Stimulated activated CD8-positive, alpha-beta memory T cell treated with anti-CD3 and anti-CD28 coated beads, Interleukin-4, amount 100 ng/mL, for 1 hour (primary cell): ENCODE data around the gene KSR1.

ENCODE experiments used
- DNase-seq, 2 donors: peaks; one replicate each; pipeline ENCODE4 v3.0.0-alpha.2; 2020; ENCODE audit warnings: low read depth in 2 of 2, low spot score in 1 of 2

KSR1 gene

DNA sequence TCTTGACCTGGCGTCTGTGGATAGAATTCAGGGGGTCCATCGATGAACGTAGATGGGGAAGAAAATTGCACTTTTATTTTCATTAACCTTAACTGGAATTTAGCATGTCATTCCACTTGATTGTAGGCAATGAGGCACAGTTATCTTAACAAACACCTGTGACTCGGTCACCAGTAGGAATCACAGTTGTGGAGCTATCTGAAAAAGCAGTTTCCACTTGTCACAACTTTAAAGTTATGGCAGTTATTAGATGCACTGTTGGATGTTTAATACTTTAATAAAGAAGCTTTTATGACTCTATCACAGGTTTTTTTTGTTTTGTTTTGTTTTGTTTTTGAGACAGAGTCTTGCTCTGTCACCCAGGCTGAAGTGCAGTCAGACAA is 91.0 kb downstream of the KSR1 start:
- no peak for DNase-seq

DNA sequence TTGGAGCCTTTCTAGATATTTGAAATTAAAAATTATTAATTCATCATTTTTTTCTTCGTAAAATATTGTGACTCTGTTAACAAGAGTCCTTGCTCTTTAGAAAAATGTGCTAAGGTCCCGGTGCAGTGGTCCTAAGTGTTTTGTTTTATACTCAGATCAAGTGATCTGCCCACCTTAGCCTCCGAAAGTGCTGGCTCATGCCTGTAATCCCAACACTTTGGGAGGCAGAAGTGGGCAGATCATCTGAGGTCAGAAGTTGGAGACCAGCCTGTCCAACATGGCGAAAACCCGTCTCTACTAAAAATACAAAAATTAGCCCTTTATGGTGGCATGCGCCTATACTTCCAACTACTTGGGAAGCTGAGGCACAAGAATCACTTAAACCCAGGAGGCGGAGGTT is 92.1 kb downstream of the KSR1 start:
- DNase-seq = no peak

DNA sequence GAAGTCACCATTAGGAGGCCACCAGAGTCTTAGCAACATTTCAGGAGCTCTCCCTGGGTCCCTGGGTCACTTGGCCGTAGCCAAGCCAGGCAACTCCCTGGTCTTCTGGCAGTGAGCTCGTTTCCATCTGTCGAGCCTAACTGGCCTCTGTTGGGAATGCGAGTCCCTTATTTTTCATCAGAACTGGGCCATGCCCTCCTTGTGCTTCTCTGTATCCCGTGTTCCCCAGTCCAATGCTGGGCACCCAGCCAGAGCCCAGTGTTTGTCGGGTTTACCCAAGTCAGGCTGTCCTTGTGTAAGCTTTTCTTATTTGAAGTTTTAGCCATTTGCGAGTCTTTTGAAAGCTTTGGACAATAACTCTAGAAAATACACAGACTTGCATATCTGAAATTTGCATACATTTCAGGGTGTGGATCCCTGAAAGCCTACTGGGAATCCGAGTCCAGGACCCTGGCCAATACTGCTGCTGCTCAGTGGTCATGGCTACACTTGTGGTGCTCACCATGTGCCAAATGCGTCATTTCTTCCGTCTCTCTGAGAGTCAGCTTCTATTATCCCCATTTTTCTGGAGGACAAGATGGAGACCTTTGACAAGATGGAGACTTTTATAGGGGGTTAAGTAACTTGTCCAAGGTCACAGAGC is 93.1 kb downstream of the KSR1 start:
- no peak for DNase-seq

DNA sequence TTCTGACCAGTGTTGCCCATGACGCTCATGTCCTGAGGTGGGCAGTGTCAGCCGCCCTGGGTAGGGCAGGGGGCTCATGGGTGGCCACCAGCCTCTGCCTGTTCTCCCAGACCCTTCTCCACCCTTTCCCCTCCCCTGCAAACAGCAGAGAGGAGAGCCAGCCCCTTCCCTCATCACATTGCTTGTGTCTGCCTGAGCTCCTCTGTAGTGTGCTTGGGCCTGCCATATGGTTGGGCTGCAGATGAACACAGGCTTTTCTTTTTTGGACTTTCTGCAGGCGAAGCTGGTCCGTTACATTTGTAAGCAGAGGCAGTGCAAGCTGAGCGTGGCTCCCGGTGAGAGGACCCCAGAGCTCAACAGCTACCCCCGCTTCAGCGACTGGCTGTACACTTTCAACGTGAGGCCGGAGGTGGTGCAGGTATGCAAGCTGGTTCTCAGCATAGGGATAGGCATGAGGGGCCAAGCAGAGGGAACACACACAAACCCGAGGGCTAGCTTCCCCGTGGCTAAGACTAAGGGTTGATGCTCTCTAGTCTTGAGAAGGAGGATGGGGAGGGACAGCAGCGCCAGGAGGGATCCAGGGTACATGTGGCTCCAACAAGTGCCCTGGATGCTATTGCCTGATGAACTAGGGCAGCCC is 94.2 kb downstream of the KSR1 start:
- DNase-seq = no peak

GRCh38 chr17:27550974-27551505 is 94.8 kb downstream of the KSR1 start:
- no peak for DNase-seq

- DNase-seq = no peak
Measured at GRCh38 chr17:27551701-27552248, 95.5 kb downstream of the KSR1 start.

DNA sequence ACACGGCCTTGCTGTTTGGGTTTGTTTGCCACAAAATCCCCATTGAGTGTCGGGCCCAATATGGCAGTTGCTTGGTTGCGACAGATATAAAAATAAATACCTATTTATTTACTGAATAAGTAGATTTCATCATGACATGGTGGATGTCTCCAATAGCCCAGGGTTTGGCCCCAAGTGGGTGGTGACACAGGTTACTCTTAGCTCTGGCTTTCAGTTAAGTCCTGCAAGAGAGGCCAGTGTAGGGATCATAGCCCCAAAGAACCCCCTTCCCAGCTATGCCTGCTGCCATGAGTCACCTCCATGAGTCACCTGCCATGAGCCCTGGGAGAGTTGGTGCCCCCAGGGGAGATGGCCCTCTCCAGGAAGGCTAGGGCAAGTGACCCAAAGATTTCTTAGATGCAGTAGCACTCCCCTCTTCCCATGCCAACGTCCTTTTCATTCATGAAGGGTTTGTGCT is 96.1 kb downstream of the KSR1 start:
- DNase-seq = no peak

GRCh38 chr17:27553019-27553511 is 96.8 kb downstream of the KSR1 start:
- no peak for DNase-seq

DNA sequence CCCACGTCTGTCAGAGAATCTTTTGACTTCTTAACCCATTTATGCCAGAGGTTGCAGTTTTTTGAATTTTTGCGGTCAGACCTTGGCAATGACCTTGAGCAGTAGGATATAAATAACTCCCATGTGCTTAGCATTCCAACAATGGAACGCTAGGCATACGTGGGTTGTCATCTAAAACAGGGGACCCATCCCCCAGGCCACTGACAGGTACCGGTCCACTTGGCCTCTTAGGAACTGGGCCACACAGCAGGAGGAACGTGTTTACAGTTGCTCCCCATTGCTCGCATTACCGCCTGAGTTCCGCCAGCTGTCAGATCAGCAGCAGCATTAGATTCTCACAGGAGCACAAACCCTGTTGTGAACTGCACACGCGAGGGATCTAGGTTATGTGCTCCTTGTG is 97.9 kb downstream of the KSR1 start:
- DNase-seq = no peak

- no peak for DNase-seq
Measured at GRCh38 chr17:27554911-27555310, 98.7 kb downstream of the KSR1 start.

DNA sequence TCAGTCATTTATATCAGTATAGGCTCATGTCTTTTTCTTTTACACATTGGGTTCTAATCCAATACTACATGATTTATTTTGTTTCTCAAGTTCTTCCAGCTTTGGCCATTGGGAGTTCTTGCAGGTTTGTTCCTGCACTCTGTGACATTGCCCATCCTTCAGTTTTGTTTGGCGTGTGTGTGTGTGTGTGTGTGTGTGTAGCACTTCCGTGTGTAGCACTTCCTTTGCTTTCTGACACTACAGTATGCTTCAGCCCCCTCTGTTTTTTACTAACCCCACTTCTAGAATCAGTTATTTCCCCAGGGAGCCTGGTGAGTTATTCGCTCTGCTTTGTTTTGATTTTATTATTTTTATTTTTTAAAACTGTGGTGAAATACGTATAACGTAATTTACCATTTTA is 99.1 kb downstream of the KSR1 start:
- no peak for DNase-seq

DNA sequence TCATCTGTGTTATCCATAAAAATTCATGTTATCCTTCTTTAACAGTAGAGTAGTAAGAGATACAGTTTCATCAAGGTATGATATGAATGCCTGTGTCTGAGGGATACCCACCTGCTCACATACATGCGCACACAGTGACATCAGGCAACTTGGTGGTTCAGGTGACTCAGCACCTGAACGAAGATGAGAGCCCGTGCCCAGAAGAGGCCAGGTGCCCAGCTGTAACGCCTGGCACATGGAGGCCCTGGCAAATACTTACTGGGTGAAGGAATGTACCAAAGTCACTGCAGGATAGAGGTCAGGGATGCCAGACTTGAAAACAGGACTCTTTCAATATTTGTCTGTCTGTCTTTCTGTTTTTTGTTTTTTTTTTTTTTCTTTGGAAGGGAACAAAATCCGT is 102.1 kb downstream of the KSR1 start:
- DNase-seq = no peak

DNA sequence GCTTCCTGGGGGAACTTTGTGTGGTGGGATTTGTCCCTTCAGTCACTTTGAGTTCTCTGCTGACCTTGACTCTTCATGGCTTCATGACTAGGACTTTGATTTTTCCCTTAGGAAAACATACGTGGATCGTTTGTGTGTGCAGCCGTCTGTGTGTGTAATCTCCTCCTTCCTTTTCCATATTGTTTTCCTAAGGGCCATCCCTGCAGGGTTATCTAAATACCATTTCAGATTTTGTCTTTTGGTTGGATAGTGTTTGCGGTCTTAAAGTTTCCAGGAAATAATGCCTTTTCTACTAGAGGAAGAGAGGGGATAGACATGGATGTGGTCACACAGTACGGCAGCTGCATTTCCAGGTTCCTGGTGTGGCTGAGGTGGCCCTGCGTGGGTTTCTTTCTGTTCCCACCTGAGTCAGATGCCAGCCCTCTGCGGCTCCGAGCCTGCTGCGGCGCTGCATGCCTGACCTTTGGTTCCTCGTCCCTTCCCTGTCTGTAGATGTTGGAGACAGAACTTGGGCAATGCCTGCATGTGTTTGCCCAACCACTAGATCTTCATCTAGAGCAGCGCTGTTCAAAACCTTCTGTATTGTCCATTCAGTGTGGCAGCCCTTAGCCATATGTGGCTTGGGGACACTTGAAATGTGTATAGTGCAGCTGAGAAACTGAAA is 102.7 kb downstream of the KSR1 start:
- DNase-seq = no peak

DNA sequence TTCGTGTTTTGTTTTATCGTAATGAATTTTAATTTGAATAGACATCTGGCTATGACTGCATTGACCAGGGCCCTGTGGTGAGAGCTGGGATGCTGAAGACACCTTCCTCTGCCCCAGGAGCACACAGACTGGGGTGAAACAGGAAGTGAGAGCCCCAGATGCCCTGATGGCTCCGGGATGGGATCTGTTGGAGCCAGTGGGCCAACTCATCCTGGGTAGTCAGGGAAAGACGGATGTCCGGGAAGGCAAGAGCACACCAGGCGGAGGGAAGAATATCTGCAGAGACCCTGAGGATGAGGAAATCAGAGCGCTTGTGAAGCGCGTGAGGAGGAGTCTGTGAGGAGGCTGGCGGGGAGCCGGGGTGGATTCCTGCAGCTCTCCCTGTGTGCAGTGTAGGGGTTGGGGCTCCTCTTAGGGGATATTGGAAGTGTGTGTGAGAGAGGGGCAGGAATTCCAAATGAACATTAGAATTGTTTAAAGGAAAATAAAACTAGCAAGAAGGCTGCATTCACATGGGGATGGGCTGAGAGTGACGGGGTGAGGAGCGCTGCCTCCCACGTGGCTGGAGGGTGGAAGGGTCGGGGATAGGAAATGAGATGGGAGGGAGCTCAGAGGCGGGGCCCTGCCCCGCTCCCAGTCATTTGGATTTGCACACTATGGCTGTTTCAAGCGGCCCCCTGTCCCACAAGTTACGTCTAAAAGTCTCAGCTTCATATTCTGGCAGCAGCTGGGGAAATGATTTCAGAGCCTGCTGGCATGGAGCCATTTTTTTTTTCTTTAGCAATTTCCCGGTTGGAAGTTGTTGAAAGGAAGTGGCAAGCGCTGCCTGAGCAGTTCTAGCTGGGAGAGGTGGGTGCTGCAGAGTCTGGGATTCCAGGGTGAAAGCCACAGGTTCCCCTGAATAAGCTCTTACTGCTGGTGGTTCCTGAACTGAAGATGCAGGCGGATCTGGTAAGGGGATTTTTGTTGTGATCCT is 103.5 kb downstream of the KSR1 start:
- DNase-seq = no peak

DNA sequence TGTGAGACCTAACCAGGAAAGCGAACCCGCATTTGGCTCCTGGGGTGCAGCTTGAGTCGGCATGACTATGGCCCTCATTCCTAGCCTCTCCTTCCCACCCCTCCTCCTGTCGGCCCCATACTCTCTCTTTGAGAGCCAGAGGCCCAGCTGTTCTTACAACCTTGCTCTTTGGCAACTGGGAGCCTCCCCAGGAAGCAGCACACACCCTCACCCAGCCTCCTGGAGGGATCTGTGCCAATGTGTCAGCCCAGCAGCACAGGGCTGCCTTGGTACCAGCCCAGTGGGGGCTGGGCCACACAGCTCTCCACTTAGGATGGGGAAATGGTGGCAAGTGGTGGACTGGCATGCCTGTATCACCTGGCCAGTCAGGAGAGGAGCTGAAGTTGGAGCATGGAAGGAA is 104.4 kb downstream of the KSR1 start:
- no peak for DNase-seq

GRCh38 chr17:27562777-27563455 is 106.7 kb downstream of the KSR1 start:
- no peak for DNase-seq

GRCh38 chr17:27563532-27563931 is 107.3 kb downstream of the KSR1 start:
- no peak for DNase-seq

- no peak for DNase-seq
Measured at GRCh38 chr17:27564463-27564862, 108.2 kb downstream of the KSR1 start.

GRCh38 chr17:27565874-27566670 is 109.8 kb downstream of the KSR1 start:
- DNase-seq = no peak
